Measurements from ENCODE around the gene CX3CR1.
"Not testable (repeated sequence)": the region's sequence is repeated elsewhere in the genome, so short reads cannot be mapped to it uniquely, and the experiment has no call there.

Gene CX3CR1

DNA sequence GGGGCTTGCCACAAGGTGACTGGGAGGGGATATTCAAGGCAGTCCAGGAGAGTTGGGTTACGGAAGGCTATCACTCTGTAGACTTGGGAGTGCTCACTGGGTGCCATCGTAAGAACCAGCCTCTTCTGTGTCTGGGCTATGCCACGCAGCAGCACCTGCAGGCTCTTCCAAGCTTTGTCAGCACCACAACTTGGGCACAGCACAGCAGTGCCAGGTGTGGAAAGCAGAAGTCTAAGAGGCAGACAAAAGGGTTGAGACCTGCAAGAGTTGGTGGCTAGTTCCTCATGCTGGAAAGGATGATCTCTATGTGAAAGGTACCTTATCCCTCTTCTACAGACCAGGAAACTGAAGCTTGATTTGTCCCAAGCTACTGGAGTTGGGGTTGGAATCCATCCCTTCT is 15.8 kb downstream of the CX3CR1 start:
- no peak for DNase-seq (ENCODE audit: low read depth)

DNA sequence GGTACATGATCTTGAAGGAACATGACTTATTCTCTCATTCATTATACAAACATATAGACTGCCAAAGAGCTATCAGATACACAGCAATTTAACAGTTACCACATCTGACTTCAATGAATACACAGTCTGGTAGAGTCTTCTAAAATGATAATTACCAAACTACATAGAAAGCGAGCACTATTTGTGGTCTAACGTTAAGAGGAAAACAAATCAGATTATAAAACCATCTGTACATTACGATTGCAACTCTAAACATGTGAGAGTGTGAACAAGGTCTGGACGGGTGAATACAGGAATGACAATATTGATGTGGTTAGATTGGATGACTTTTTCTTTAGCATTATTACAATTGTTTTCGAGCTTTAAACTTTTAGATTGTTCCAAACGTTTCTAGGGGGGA is 16.3 kb downstream of the CX3CR1 start:
- no peak for DNase-seq (ENCODE audit: low read depth)

DNA sequence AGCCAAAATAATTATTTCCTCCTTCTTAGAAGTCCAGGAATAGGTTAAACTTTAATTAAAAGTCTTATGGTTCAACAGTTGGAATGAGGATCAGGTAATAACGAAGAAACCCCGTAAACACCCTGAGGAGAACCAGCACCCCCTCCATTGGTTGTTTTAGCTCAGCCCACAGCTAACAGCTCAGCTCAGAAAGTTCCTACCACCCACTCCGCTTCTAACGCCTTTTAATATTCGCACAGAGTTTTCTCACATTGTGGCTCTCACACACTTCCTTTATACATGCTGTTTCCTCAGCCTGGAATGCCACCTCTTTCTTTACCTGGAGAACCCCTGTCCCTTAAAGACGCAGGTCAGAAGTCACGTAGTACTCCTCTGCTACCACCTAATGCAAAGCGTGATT is 17.0 kb downstream of the CX3CR1 start:
- no peak for DNase-seq (ENCODE audit: low read depth)

DNA sequence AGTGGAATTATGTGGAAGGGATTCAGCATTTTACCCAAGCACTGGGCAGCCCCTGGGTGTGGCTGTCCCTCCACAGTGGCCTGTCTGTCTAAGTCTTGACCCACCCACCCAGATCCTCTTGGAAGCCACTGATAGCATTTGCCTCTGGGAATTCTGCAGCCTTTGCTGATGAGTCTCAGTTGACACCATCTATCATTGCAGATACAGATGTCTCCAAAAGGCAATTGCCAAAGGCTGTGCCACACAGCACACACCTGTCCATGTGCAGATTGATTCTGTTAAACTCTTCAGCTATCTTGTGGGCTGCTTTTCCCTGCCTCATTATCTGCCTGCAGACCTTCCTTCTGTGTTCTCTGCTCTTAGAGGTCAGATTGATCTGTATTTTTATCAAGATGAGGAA is 18.1 kb downstream of the CX3CR1 start:
- no peak for DNase-seq (ENCODE audit: low read depth)

DNA sequence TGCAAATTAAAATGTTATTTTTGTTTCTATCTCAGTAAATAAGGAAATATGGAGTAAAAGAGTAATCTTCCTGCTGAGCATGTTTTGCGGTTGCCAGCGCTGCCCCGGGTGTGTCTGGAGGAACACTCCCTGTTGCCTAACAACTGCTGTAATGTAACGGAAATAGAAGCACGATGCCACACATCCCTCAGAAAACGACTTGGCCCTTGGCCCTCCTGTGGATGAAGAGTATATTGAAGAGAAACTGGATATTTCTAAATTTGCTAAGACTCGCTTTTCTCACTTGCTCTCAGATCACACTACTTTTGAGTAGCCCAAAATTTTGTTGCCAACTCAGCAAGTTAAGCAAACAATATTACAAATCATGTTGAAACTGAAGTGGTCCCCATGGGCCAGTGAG is 18.9 kb downstream of the CX3CR1 start:
- DNase-seq (ENCODE audit: low read depth), result peak; percentile 86

DNA sequence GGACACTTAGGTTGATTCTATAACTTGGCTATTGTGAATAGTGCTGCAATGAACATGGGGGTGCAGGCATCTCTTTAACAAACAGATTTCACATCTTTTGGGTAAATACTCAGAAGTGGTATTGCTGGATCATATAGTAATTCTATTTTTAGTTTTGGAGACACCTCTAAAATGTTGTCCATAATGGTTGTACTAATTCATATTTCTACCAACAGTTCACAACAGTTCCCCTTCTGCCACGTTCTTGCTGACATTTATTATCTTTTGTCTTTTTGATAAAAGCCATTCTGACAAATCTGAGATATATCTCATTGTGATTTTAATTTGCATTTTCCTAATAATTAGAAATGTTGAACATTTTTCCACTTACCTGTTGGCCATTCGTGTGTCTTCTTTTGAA is 19.5 kb downstream of the CX3CR1 start:
- DNase-seq (ENCODE audit: low read depth), result no peak

DNA sequence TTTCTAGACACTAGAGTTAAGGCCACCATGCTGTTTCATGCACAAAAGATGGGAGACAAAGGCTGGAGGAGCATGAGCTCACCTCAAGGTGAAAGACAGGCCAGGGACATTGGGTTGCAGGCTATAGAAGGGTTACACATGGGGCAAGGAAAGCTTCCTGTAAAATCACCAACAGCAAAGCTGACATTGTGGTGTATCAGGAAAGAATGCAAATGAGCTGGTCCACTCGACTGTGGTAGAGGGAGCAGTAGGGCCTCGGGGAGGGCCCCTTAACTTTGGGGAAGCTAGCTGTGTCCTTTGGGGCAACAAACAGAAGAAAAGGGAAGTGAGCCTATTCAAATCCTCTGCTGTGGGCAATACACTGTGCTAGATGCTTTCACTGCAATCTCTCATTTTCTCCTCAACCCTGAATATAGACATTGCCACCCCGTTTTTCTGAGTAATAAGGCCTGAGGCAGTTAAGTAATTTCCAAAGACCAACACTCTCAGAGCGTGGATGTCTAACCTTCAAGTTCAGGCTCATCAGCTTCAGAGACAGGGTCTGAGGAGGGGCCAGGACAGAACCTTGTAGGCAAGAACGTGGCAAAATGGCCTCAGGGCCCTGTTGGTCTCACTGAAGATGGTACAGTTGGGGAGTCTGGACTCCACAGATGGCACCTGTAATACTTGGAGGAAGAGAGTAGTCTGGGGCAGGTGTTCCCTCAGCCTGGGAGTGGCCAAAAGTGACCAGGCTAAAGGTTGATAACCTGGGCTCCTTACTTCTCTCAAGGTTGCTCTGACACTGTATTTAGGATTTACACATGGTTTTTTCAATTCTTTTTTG is 24.1 kb downstream of the CX3CR1 start:
- no peak for DNase-seq (ENCODE audit: low read depth)

DNA sequence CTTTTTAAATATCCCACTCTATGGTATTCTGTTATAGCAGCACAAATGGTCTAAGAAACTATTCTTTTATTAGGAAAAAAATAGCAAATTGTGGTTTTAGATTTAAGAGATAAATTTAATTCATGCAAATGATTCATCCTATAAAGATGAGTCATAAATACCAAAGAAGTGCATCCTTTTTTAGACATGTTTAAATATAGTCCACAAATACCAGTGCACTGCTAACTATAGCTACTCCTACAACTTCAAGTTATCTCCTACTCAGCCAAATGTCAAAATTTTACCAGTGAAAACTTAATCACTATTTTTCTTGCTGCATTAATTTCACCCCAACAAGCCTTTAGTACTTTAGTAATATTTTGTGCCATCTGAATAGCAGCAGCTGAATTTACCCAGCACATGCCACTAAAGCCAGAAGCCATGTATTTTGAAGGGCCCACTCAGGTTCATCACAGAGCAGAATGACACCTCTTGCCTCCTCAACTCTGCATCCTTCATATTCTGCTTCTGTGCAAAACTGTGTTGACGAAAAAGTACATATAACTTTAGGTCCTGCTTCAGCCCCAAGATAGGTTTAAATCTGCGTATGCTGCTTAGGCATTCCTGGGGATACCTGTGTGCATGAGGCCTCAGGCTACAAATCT is 24.9 kb downstream of the CX3CR1 start:
- no peak for DNase-seq (ENCODE audit: low read depth)

DNA sequence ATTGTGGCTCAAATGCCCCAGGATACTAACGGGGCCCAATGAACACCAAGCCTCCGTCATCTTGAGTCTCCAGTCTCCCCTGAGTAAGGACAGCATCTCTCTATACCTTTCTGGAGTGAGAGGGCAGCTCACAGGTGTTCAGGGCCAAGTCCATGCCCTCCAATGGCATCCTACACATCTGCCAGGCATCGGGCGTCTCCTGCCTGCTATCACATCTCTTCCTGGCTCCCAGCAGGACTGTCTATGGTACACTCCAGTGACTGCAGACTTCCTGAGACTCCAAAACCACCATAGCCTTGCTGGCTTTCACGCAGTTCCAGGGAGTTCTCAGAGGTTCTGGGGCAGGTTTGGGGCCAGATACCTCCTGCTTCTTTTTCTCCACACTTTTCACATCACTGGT is 28.3 kb downstream of the CX3CR1 start:
- no peak for DNase-seq (ENCODE audit: low read depth)

DNA sequence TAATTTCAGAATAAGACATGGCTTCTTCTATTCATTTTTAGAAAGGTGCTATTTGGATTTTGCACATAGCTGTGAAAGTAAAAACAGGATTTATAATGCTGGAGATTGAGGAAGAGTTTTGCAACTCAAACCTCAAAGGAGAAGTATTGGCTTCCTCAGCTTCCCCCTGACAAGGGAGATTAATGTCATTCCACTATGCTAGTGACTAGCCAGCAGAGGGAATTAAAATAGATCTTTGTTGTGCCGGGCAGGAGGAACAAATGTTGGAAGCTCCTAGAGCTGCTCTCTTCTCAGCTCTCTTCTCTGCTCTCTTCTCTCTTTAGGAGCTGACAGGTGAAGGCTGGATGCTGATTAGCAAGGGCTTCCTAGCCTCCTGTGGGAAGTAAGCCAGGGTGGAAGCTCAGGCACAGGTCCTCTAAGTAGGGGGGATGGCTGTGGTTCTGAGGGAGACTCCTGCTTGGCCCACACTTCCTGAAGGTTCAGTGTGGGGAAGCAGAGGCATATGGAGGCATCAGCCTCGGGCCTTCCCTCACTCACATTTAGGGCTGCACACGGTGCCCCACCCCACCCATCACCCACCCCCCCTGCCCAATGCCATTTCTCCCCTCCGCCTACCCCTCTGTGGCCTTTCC is 29.6 kb downstream of the CX3CR1 start:
- no peak for DNase-seq (ENCODE audit: low read depth)

DNA sequence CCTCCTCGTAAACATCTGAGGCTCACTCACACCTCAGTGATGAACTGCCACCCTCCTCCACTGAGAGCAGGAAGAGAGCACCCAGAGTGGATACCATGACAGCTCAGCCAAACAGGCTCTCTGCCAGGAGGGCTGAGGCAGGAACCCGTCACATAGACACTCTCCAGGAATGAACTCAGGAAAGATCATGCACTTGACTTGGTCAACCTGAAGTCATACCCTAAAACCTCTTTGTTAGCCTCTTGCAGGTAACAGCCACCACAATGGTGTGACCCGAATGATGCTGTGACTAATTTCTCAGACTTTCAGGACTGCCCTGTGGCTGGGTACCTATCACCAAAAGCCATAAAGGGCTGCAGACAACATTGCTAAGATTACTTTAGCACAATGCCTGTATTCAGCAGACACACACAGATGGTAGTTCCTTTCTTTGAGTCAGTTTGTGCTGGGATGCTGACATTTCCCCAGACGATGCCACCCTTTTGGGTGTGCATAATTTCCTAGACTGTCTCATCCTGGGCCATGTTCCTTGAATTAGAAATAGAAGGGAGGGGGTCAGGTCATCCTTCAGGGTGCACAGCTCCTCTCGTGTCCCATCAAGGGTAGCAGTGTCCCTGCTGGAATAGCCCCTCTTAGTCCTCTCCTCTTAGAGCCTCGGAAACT is 30.3 kb downstream of the CX3CR1 start:
- peak; percentile 6 for DNase-seq (ENCODE audit: low read depth)

DNA sequence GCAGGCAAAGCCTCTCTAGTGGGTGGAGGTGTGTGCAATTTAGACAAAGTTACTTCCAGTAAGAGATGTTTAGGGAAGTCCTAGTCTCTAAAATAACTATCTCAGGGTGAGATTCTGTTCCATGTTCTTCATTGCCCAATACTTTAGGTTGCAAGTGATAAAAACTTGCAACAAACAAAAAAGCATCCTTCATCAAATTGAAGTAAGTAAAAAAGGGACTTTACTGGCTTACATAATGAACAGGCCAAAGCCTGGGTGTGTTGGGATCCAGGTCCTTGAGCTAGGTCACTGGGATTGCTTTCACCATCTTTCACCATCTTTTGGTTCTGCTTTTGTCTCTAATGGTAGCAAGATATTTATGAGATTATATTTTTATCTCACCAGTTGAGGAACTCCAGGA is 38.3 kb downstream of the CX3CR1 start:
- DNase-seq (ENCODE audit: low read depth), result no peak

DNA sequence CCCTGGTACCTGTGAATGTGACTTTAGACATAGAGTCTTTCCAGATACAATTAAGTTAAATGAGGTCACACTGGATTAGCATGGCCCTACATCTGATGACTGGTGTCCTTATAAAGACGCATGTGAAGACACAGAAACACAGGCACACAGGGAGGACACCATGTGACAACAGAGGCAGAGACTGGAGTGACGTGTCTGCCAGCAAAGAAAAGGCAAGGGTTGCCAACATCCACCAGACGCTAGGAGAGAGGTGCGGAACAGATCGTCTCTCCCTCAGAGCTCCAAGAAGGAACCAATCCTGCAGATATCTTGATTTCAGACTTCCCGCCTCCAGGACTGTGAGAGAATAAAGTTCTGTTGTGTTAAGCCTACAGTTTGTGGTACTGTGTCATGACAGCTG is 42.8 kb downstream of the CX3CR1 start:
- no peak for DNase-seq (ENCODE audit: low read depth)

DNA sequence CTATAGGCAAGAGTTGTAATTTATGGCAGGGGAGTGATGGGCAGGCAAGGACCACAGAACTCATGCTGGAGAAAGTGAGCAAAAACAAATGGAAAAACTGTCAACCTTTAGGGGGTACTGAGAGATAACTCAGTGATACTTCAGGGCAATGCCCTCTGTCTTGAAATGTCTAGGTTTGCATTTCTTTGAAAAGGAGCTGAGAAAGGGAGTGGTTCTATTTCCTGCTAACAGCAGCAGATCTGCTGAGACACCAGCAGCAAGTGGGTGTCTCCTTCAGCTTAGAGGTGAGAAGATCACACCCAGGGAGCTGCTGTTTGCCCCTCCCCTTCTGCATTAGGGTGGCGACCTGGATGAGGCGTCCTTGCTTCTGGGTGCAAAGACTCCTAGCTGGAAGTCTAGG is 45.2 kb downstream of the CX3CR1 start:
- DNase-seq (ENCODE audit: low read depth), result no peak

DNA sequence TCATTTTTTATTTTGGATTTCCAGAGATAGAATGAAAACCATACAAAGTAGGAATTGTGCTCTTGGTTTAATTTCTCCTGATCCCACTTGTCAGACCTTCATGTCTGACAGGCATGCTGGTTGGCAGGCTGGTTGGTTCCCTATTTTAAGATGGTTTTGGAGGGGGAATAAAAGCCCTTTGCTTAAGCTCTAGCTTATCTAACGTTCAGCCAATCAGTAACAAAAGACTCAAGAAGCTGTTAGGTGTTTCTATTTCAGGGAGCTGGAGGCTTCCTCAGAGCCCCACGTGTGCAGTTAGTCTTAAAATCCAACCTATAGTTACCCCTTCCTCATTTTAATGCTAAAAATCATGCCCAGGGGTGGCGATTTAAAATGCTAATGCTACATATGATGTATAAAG is 47.0 kb downstream of the CX3CR1 start:
- DNase-seq (ENCODE audit: low read depth), result no peak

DNA sequence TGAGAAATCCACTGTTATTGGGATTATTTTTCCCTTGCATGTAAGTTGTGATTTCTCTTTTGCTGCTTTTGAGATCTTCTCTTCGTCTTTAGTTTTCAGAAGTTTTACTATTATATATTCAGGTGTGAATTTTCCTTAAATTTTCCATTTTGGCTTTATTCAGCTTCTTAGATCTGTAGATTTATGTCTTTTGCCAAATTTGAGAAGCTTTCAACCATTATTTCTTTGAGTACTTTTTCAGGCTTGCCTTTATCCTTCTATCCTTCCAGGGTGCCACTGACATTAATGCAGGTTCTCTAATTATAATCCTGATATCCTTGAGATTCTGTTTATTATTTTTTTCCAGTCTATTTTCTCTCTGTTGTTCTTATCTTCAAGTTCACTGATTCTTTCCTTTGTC is 49.4 kb downstream of the CX3CR1 start:
- no peak for DNase-seq (ENCODE audit: low read depth)

DNA sequence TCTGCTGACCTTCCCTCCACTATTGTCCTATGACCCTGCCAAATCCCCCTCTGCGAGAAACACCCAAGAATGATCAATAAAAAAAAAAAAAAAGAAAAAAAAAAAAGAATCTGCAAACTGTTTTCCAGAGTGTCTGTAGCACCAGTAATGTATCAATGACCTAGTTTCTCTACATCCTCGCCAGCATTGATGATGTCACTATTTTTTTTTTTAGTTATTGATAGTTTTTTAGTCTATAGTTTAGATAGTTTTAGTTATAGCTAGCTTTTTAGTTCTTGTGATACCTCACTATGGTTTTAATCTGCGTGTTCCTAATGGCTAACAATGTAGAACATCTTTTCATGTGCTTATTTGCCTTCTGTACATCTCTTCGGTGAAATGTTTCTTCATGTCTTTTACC is 51.3 kb downstream of the CX3CR1 start:
- DNase-seq (ENCODE audit: low read depth), result no peak

DNA sequence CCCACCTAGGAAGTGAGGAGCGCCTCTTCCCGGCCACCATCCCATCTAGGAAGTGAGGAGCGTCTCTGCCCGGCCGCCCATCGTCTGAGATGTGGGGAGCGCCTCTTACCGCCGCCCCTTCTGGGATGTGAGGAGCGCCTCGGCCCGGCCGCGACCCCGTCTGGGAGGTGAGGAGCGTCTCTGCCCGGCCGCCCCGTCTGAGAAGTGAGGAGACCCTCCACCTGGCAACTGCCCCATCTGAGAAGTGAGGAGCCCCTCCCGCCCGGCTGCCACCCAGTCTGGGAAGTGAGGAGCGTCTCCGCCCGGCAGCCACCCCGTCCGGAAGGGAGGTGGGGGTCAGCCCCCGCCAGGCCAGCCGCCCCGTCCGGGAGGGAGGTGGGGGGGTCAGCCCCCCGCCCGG is 52.2 kb downstream of the CX3CR1 start:
- not testable (repeated sequence) for DNase-seq (ENCODE audit: low read depth)

DNA sequence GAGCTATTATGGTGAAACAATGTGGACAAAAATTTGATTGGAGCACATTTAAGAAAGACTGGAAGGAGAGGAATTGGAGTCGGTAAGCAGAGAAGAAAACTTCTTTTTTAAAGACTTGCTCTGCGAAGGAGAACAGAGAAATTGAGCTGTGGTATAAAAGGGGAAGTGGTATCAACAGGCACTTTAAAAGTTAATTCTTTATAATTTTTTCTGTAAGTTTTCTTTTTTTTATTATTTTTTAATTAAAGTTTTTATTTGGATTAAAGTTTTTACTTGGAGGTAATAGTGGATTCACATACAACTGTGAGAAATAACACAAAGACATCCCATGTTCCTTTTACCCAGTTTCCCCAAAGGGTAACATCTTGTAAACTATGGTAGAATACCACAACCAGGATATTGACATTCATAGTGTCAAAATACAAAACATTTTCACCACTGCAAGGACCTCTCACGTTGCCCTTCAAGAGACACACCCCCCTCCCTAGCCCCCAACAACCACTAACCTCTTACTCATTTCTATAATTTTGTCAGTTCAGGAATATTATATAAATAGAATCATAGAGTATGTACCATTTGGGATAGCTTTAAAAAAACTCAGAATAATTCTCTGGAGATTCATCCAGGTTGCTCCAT is 53.6 kb downstream of the CX3CR1 start:
- no peak for DNase-seq (ENCODE audit: low read depth)

DNA sequence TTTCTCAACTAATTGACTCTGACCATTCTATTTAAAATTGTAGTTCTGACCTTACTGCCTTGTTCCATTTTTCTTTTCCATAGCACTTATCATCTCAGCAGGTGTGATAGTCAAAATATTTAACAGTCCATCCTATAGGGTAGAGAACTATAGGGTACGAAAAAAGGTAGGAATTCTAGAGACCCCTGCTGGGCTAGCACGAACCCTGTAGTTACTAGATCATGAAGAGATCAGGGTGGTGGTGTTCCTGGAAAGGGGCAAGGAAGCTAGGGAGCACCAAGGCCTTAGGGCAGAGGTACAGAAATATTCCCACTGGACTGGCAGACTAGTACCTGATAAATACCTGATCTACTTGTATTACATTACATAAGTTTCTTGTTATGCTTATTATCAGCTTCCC is 55.5 kb downstream of the CX3CR1 start:
- no peak for DNase-seq (ENCODE audit: low read depth)

DNA sequence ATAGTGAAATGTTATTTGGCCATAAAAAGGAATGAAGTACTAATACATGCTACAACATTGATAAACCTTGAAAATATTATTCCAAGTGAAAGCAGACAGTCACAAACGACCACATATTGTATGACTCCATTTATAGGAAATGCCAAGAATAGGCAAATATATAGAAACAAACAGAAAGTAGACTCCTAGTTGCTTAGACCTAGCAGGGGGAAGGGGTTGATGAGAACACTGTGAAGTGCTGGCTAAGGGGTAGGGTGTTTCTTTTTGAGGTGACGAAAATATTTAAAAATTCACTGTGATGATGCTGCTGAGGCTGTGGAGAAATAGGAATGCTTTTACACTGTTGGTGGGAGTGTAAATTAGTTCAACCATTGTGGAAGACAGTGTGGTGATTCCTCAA is 56.9 kb downstream of the CX3CR1 start:
- no peak for DNase-seq (ENCODE audit: low read depth)

DNA sequence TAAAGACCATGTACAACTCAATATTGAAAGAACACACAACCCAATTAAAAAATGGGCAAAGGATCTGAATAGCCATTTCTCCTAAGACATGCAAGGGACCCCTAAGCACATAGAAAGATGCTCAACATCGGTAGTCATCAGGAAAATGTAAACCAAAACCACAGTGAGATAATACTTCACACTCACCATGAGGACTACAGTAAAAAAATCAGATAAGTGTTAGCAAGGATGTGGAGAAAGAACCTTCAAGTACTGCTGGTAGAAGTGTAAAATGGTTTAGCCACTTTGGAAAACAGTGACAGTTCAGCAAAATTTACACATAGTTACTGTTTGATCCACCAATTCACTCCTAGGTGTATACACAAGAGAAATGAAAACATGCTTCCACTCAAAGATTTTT is 57.4 kb downstream of the CX3CR1 start:
- no peak for DNase-seq (ENCODE audit: low read depth)
